ENCODE measurements around the gene KPNA1.

GRCh38 chr3:122443090-122443489, 71.6 kb downstream of the KPNA1 start:
- no peak for TF ChIP-seq CTCF (conservative IDR thresholded peaks at IDR 0.05; ENCODE audit: low read depth in 2 of 2)
- TF ChIP-seq CREB1 (CRISPR knock-in tag; IDR thresholded peaks at IDR 0.05; ENCODE audit: low read depth), result peak; percentile 54
- no peak for TF ChIP-seq EZH2phosphoT487 (IDR thresholded peaks at IDR 0.05; ENCODE audit: unreplicated experiment)

All from GM23338 (cell line).